H9 (cell line): ENCODE measurements around the gene ADGRG7. TPM values are rescaled to one million over a fixed set of nuclear protein-coding genes. Genes with fewer than 3 reads are reported as not detected.

ENCODE experiments used
- DNase-seq: peaks from one replicate; pipeline ENCODE4 v3.0.0-alpha.2; 2017
- H2AFZ ChIP-seq: one replicate; pipeline ENCODE4 v1.6.1; 2013; ENCODE audit warnings: mild to moderate bottlenecking, low read length, control low read depth, moderate library complexity
- H2AK5ac ChIP-seq: 2 replicates; pipeline ENCODE4 v1.6.1; 2013; ENCODE audit warnings: low read length, control low read depth, mixed read lengths; ENCODE audit not compliant: insufficient read length
- H2BK120ac ChIP-seq: one replicate; pipeline ENCODE4 v1.6.1; 2013; ENCODE audit warnings: low read depth, mild to moderate bottlenecking, low read length, control low read depth, inconsistent platforms; ENCODE audit not compliant: poor library complexity, severe bottlenecking
- H2BK12ac ChIP-seq: 2 replicates; pipeline ENCODE4 v1.6.1; 2013; ENCODE audit warnings: low read length, control low read depth, mixed read lengths, low read depth; ENCODE audit not compliant: insufficient read length
- H2BK15ac ChIP-seq: 2 replicates; pipeline ENCODE4 v1.6.1; 2013; ENCODE audit warnings: low read depth, low read length, control low read depth
- H2BK20ac ChIP-seq: one replicate; pipeline ENCODE4 v1.6.1; 2013; ENCODE audit warnings: low read depth, mild to moderate bottlenecking, low read length, control low read depth, inconsistent platforms; ENCODE audit not compliant: poor library complexity, severe bottlenecking
- H2BK5ac ChIP-seq: 2 replicates; pipeline ENCODE4 v1.6.1; 2013; ENCODE audit warnings: low read length, control low read depth, mixed read lengths; ENCODE audit not compliant: insufficient read length
- H3K14ac ChIP-seq: 2 replicates; pipeline ENCODE4 v1.6.1; 2013; ENCODE audit warnings: low read length, control low read depth; ENCODE audit not compliant: insufficient read depth
- H3K18ac ChIP-seq: 2 replicates; pipeline ENCODE4 v1.6.1; 2013; ENCODE audit warnings: low read depth, mild to moderate bottlenecking, mixed read lengths, low read length, control low read depth; ENCODE audit not compliant: insufficient read length
- H3K23ac ChIP-seq: 2 replicates; pipeline ENCODE4 v1.6.1; 2013; ENCODE audit warnings: low read length, control low read depth, mixed read lengths, low read depth; ENCODE audit not compliant: insufficient read length
- H3K23me2 ChIP-seq: 2 replicates; pipeline ENCODE4 v1.6.1; 2013; ENCODE audit warnings: low read depth, mild to moderate bottlenecking, mixed read lengths, low read length, control low read depth; ENCODE audit not compliant: insufficient read length, poor library complexity, severe bottlenecking
- H3K27ac ChIP-seq: 2 replicates; pipeline ENCODE4 v1.5.1; 2013; ENCODE audit warnings: low read length, control low read depth, mixed read lengths, low read depth; ENCODE audit not compliant: insufficient read length
- H3K27me3 ChIP-seq: 2 replicates; pipeline ENCODE4 v1.6.1; 2013; ENCODE audit warnings: low read length, control low read depth, inconsistent platforms; ENCODE audit not compliant: insufficient read depth
- H3K4ac ChIP-seq: 2 replicates; pipeline ENCODE4 v1.6.1; 2013; ENCODE audit warnings: low read depth, mild to moderate bottlenecking, control low read depth, inconsistent platforms, low read length, moderate library complexity
- H3K4me1 ChIP-seq: 2 replicates; pipeline ENCODE4 v1.6.1; 2013; ENCODE audit warnings: low read length, control low read depth, inconsistent platforms; ENCODE audit not compliant: insufficient read depth
- H3K4me2 ChIP-seq: 2 replicates; pipeline ENCODE4 v1.6.1; 2013; ENCODE audit warnings: low read length, control low read depth, mixed read lengths; ENCODE audit not compliant: insufficient read length, insufficient read depth
- H3K56ac ChIP-seq: 2 replicates; pipeline ENCODE4 v1.6.1; 2013; ENCODE audit warnings: low read depth, mild to moderate bottlenecking, mixed read lengths, low read length, control low read depth; ENCODE audit not compliant: insufficient read length
- H3K79me1 ChIP-seq: 2 replicates; pipeline ENCODE4 v1.6.1; 2013; ENCODE audit warnings: low read depth, mild to moderate bottlenecking, moderate library complexity, low read length, control low read depth, inconsistent platforms; ENCODE audit not compliant: insufficient read depth, poor library complexity, severe bottlenecking
- H3K79me2 ChIP-seq: 2 replicates; pipeline ENCODE4 v1.6.1; 2013; ENCODE audit warnings: low read length, control low read depth, inconsistent platforms; ENCODE audit not compliant: insufficient read depth
- H3K9ac ChIP-seq: 2 replicates; pipeline ENCODE4 v1.6.1; 2013; ENCODE audit warnings: low read length, control low read depth, mixed read lengths; ENCODE audit not compliant: insufficient read length; ENCODE audit errors: extremely low read depth
- H3K9me3 ChIP-seq: one replicate; pipeline ENCODE4 v1.6.1; 2013; ENCODE audit warnings: low read depth, low read length, inconsistent platforms; ENCODE audit not compliant: control insufficient read depth
- H3T11ph ChIP-seq: one replicate; pipeline ENCODE4 v1.6.1; 2013; ENCODE audit warnings: mild to moderate bottlenecking, low read length, control low read depth, inconsistent platforms
- H4K20me1 ChIP-seq: one replicate; pipeline ENCODE4 v1.6.1; 2013; ENCODE audit not compliant: control insufficient read depth, insufficient read length, insufficient read depth
- H4K5ac ChIP-seq: 2 replicates; pipeline ENCODE4 v1.6.1; 2013; ENCODE audit warnings: low read depth, mild to moderate bottlenecking, mixed read lengths, low read length, control low read depth; ENCODE audit not compliant: insufficient read length
- H4K8ac ChIP-seq: replicated peaks from 2 replicates; pipeline ENCODE4 v1.6.1; 2013; ENCODE audit warnings: low read length, control low read depth, mixed read lengths, low read depth; ENCODE audit not compliant: insufficient read length
- H4K91ac ChIP-seq: 2 replicates; pipeline ENCODE4 v1.6.1; 2013; ENCODE audit warnings: low read depth, mild to moderate bottlenecking, moderate library complexity, mixed read lengths, low read length, control low read depth; ENCODE audit not compliant: insufficient read length
- H3K27ac Mint-ChIP-seq, 3 experiments: 2 replicates in 2 of 3; 3 replicates in 1 of 3; pipeline ENCODE4 v1.8.0; 2020 to 2021; ENCODE audit warnings: mixed read lengths in 3 of 3, mild to moderate bottlenecking in 1 of 3, moderate library complexity in 1 of 3
- H3K27me3 Mint-ChIP-seq: 2 replicates; pipeline ENCODE4 v1.8.0; 2021; ENCODE audit warnings: low read depth, mild to moderate bottlenecking, moderate library complexity, mixed read lengths
- H3K36me3 Mint-ChIP-seq, 3 experiments: 2 replicates in 2 of 3; 3 replicates in 1 of 3; pipeline ENCODE4 v1.8.0; 2020 to 2021; ENCODE audit warnings: low read depth in 3 of 3, mixed read lengths in 3 of 3; ENCODE audit not compliant: insufficient read depth in 1 of 3
- H3K4me1 Mint-ChIP-seq, 2 experiments: 2 replicates each; pipeline ENCODE4 v1.8.0; 2020; ENCODE audit warnings: mixed read lengths in 2 of 2
- H3K4me3 Mint-ChIP-seq, 2 experiments: 2 replicates in 1 of 2; 3 replicates in 1 of 2; pipeline ENCODE4 v1.8.0; 2020 to 2021; ENCODE audit warnings: mild to moderate bottlenecking in 2 of 2, mixed read lengths in 2 of 2, moderate library complexity in 1 of 2
- H3K9me3 Mint-ChIP-seq, 2 experiments: 2 replicates in 1 of 2; 3 replicates in 1 of 2; pipeline ENCODE4 v1.8.0; 2020; ENCODE audit warnings: mild to moderate bottlenecking in 2 of 2, mixed read lengths in 2 of 2, moderate library complexity in 1 of 2
- CTCF ChIP-seq: fragments of 200-600 bp; sonication (generic); conservative IDR thresholded peaks from 3 replicates; pipeline ENCODE4 v1.8.0; 2021; ENCODE audit warnings: antibody characterized with exemption, mild to moderate bottlenecking
- total RNA-seq: library from RNA; stranded (reverse); gene quantifications from 2 replicates; pipeline ENCODE4 v1.2.1, GENCODE V29; 2021

The ADGRG7 gene
- total RNA-seq, 1 experiment from 2014 or later: not detected

GRCh38 chr3:100693225-100693624 is 83.8 kb downstream of the ADGRG7 start:
- Histone ChIP-seq H4K5ac (no peak overlapping the region), H3K23me2 (no peaks in the 10 kb centered on the region), H2AFZ (no peak overlapping the region), H2AK5ac (no peak overlapping the region), H2BK15ac (no peak overlapping the region), H3K27ac (no peak overlapping the region), H4K91ac (no peak overlapping the region), H3K18ac (no peak overlapping the region), H2BK120ac (no peak overlapping the region), H3K79me2 (no peaks in the 10 kb centered on the region), H3K27me3 (no peaks in the 10 kb centered on the region), H4K20me1 (no peaks in the 10 kb centered on the region), H3K9me3 (no peaks in the 10 kb centered on the region), H3K4me2 (no peak overlapping the region), H3K4me1 (no peaks in the 10 kb centered on the region), H3K23ac (no peak overlapping the region), H3K4ac (no peak overlapping the region), H3K56ac (no peak overlapping the region), H4K8ac (no peak overlapping the region), H3K14ac (no peak overlapping the region), H3K9ac (no peak overlapping the region), H2BK5ac (no peak overlapping the region), H3T11ph (no peak overlapping the region), H2BK12ac (no peak overlapping the region), H3K79me1 (no peaks in the 10 kb centered on the region), H2BK20ac (no peak overlapping the region)
- H3K9me3 Mint-ChIP-seq: peaks cover 0 to 3% of the 10 kb centered on the region in 2 experiments; a peak in 1 of 5 replicates
- H3K36me3 Mint-ChIP-seq: peaks cover 0 to 5% (median 0%) of the 10 kb centered on the region in 3 experiments; a peak in 2 of 7 replicates
- peaks cover 35% of the 10 kb centered on the region for H3K27me3 Mint-ChIP-seq
- TF ChIP-seq CTCF: no peak
- no peak overlapping the region for H3K4me3 Mint-ChIP-seq
- no peak overlapping the region for H3K27ac Mint-ChIP-seq
- H3K4me1 Mint-ChIP-seq: no peaks in the 10 kb centered on the region
- no peak for DNase-seq
